Measurements from ENCODE around the gene CGREF1.

GRCh38 chr2:27162151-27163121, 43.5 kb upstream of the CGREF1 start:
- TF ChIP-seq EZH2 (IDR thresholded peaks at IDR 0.05; ENCODE audit: low read length, missing control alignments) (no peak), CTCF (conservative IDR thresholded peaks at IDR 0.05 in 1 of 2, IDR thresholded peaks at IDR 0.05 in 1 of 2; ENCODE audit: low read depth in 1 of 2, low read length in 2 of 2) (no peak)
